GM12878 (cell line): ENCODE results near the gene MCTP2. TPM values are rescaled to one million over a fixed set of nuclear protein-coding genes. Genes with fewer than 3 reads are reported as not detected.

ENCODE experiments used
- ATAC-seq: fragments of 200-7000 bp; cut with Tn5 transposase; 3 replicates; pipeline ENCODE4 v1.9.1; 2020; ENCODE audit warnings: mild to moderate bottlenecking, moderate library complexity
- BruUV-seq: library from RNA; stranded (reverse); fragments of 400-500 nt; replicated peaks from 2 replicates; lab custom pipeline; 2021; lab: Mats Ljungman, UMichigan
- CTCF ChIA-PET: fragments of 300-600 bp; sonication (Branson Sonifier 250); formaldehyde crosslinking; extraction: SDS; loops from one replicate; lab custom pipeline; 2021; ENCODE audit warnings: inconsistent platforms; lab: Yijun Ruan, JAX
- POLR2A ChIA-PET: fragments of 350-600 bp; formaldehyde crosslinking; extraction: SDS; loops from one replicate; lab custom pipeline; 2021; ENCODE audit warnings: inconsistent platforms; lab: Charles Lee
- RAD21 ChIA-PET: fragments of 300-600 bp; sonication (Branson Sonifier 250); formaldehyde crosslinking; loops from one replicate; lab custom pipeline; 2023; ENCODE audit warnings: antibody characterized with exemption; ENCODE audit not compliant: unreplicated experiment; lab: Charles Lee
- SMC1A ChIA-PET: fragments of 300-600 bp; sonication (Branson Sonifier 250); formaldehyde crosslinking; loops from one replicate; lab custom pipeline; 2023; ENCODE audit not compliant: unreplicated experiment, uncharacterized antibody; lab: Charles Lee
- DNase-seq: peaks from one replicate; pipeline ENCODE4 v3.0.0-alpha.2; 2011; ENCODE audit warnings: low read depth, low spot score
- FAIRE-seq: peaks from 3 replicates; lab custom pipeline; 2011; peaks lifted over from hg19 to GRCh38; lab: Jason Lieb, UNC
- H2AFZ ChIP-seq: 2 replicates; pipeline ENCODE4 v1.6.0; 2011; ENCODE audit warnings: low read depth, low read length, control low read depth; ENCODE audit not compliant: control insufficient read depth
- H3K27ac ChIP-seq: 2 replicates; pipeline ENCODE4 v1.5.1; 2011; ENCODE audit warnings: control low read depth; ENCODE audit not compliant: control insufficient read depth, insufficient read depth
- H3K27me3 ChIP-seq, 2 experiments: replicated peaks in 1 of 2; 2 replicates each; pipeline versions ENCODE4 v1.6.0 to v1.6.1; 2011; ENCODE audit warnings: low read length in 1 of 2; ENCODE audit not compliant: control insufficient read depth in 2 of 2, insufficient read depth in 2 of 2
- H3K36me3 ChIP-seq, 2 experiments: 2 replicates each; pipeline ENCODE4 v1.5.1; 2011; ENCODE audit warnings: low read length in 1 of 2; ENCODE audit not compliant: control insufficient read depth in 2 of 2, insufficient read depth in 2 of 2
- H3K4me1 ChIP-seq: 2 replicates; pipeline ENCODE4 v1.6.1; 2011; ENCODE audit warnings: mild to moderate bottlenecking, low read length, moderate library complexity, mixed read lengths; ENCODE audit not compliant: control insufficient read depth, insufficient read depth
- H3K4me2 ChIP-seq: 2 replicates; pipeline ENCODE4 v1.6.0; 2011; ENCODE audit warnings: control low read depth; ENCODE audit not compliant: control insufficient read depth, insufficient read depth
- H3K4me3 ChIP-seq: fragments of 200-600 bp; sonication (generic); 2 replicates; pipeline ENCODE4 v1.5.1; 2016
- H3K79me2 ChIP-seq: 2 replicates; pipeline ENCODE4 v1.6.0; 2011; ENCODE audit warnings: low read length; ENCODE audit not compliant: control insufficient read depth, insufficient read depth
- H3K9ac ChIP-seq: 2 replicates; pipeline ENCODE4 v1.8.0; 2011; ENCODE audit warnings: low read length, control low read depth, mixed read lengths; ENCODE audit not compliant: control insufficient read depth, insufficient read depth
- H3K9me3 ChIP-seq: replicated peaks from 3 replicates; pipeline ENCODE4 v1.5.1; 2011; ENCODE audit warnings: mild to moderate bottlenecking, low read length; ENCODE audit not compliant: control insufficient read depth, insufficient read depth
- H4K20me1 ChIP-seq: 2 replicates; pipeline ENCODE4 v1.6.0; 2011; ENCODE audit not compliant: control insufficient read depth, insufficient read depth
- EGR1 ChIP-seq, 2 experiments: IDR thresholded peaks; 1 replicate in 1 of 2; 2 replicates in 1 of 2; pipeline ENCODE4 v1.6.1; 2011 to 2012; ENCODE audit warnings: low read depth in 2 of 2, low read length in 2 of 2, borderline replicate concordance in 1 of 2, mild to moderate bottlenecking in 1 of 2, moderate library complexity in 1 of 2
- ETV6 ChIP-seq, 2 experiments: fragments of 450-650 bp in 1 of 2; IDR thresholded peaks in 1 of 2; conservative IDR thresholded peaks in 1 of 2; 2 replicates each; pipeline ENCODE4 v1.6.1; 2014; ENCODE audit warnings: antibody characterized with exemption in 1 of 2, borderline replicate concordance in 1 of 2, low read depth in 1 of 2, mild to moderate bottlenecking in 1 of 2, moderate library complexity in 1 of 2
- IKZF2 ChIP-seq, 2 experiments: fragments of 450-650 bp; IDR thresholded peaks; 2 replicates each; pipeline ENCODE4 v1.6.1; 2017; ENCODE audit warnings: mild to moderate bottlenecking in 2 of 2, moderate library complexity in 2 of 2
- KLF5 ChIP-seq: fragments of 450-650 bp; IDR thresholded peaks from 2 replicates; pipeline ENCODE4 v1.6.1; 2014; ENCODE audit warnings: mild to moderate bottlenecking; ENCODE audit not compliant: partially characterized antibody
- MYC ChIP-seq: IDR thresholded peaks from 2 replicates; pipeline ENCODE4 v1.6.1; 2011; ENCODE audit warnings: mild to moderate bottlenecking, low read length, moderate library complexity, inconsistent platforms; ENCODE audit not compliant: insufficient read depth, insufficient replicate concordance, insufficient read length, severe bottlenecking
- POLR2A ChIP-seq: IDR thresholded peaks from 2 replicates; pipeline ENCODE4 v1.6.1; 2011; ENCODE audit warnings: low read depth, mild to moderate bottlenecking, low read length
- TCF3 ChIP-seq: IDR thresholded peaks from 2 replicates; pipeline ENCODE4 v1.6.1; 2012; ENCODE audit warnings: low read depth, mild to moderate bottlenecking, low read length, borderline replicate concordance; ENCODE audit not compliant: insufficient read depth
- WRNIP1 ChIP-seq: IDR thresholded peaks from 2 replicates; pipeline ENCODE4 v1.6.1; 2011; ENCODE audit warnings: low read depth, low read length, improper control_type of control experiment, borderline replicate concordance
- ZZZ3 ChIP-seq: IDR thresholded peaks from 2 replicates; pipeline ENCODE4 v1.6.1; 2011; ENCODE audit warnings: low read depth; ENCODE audit not compliant: control insufficient read depth, insufficient read length
- WGBS: methylation state at CpG from one replicate; pipeline ENCODE4 v1.1.6; 2016; ENCODE audit warnings: low lambda C conversion rate; ENCODE audit not compliant: insufficient replicate concordance, insufficient coverage; ENCODE audit errors: missing lambda C conversion rate; 5-methylcytosine and 5-hydroxymethylcytosine counted together
- in situ Hi-C: fragments of 300-500 bp; cut with MboI; formaldehyde crosslinking; loops from 9 replicates; pipeline ENCODE4 v1.14.3; 2018; ENCODE audit warnings: mixed read lengths
- intact Hi-C: fragments of 100-400 bp; cut with micrococcal nuclease; formaldehyde crosslinking; loops from one replicate; pipeline ENCODE4 v1.14.2; 2022; ENCODE audit not compliant: unreplicated experiment
- polyA plus RNA-seq, 11 experiments: library from polyadenylated mRNA; depleted of rRNA in 4 of 11; unstranded in 6 of 11; stranded (reverse) in 5 of 11; fragments of >200 nt; fragmentation: Nextera tagmentation in 4 of 11; fragmentation: Illumina TruSeq in 1 of 11; extraction: Ambion mirVana in 4 of 11; extraction: Trizol in 1 of 11; gene quantifications; 1 replicate in 1 of 11; 2 replicates in 10 of 11; pipeline versions ENCODE4 v1.2.1 to v1.2.3, GENCODE V29; 2011 to 2016; ENCODE audit warnings: inconsistent platforms in 2 of 11, missing spikeins in 2 of 11, low read depth in 1 of 11
- total RNA-seq, 4 experiments: library from RNA; depleted of rRNA in 3 of 4; stranded (reverse); fragments of >200 nt in 3 of 4; fragmentation: Illumina TruSeq in 1 of 4; extraction: Trizol in 1 of 4; gene quantifications; 2 replicates each; pipeline versions ENCODE4 v1.2.1 to v1.2.3, GENCODE V29; 2013 to 2021

MCTP2 gene
- total and polyA plus RNA-seq, 10 of the 15 experiments (the other 5 are each of a cell fraction or from before 2014, with no cell fraction given), result 0.24 to 48.5 (median 0.88) TPM

GRCh38 chr15:94233441-94233840 is 2.1 kb downstream of the MCTP2 start:
- no peaks in the 10 kb centered on the region for H3K36me3 ChIP-seq
- no peak overlapping the region for H3K4me2 ChIP-seq
- SMC1A ChIA-PET, result interaction anchor here (0.6 to 9.8 kb wide), 12 partner anchors 7 to 179 kb away, joined by 3 to 156 read pairs (median 51); no protein-coding TSS in a partner anchor
- DNase-seq (no peak), FAIRE-seq (no peak), ATAC-seq (no peak)
- in situ Hi-C loops (loop anchor here (5.0 kb wide), 1 partner anchor 74 kb away; no protein-coding TSS in a partner anchor), intact Hi-C loops (loop anchor here (5.0 kb wide), 2 partner anchors 54 to 89 kb away; no protein-coding TSS in a partner anchor)
- no peak overlapping the region for H3K4me3 ChIP-seq
- RAD21 ChIA-PET, result interaction anchor here (0.7 to 8.0 kb wide), 10 partner anchors 21 to 90 kb away, joined by 3 to 120 read pairs (median 34); no protein-coding TSS in a partner anchor
- H3K4me1 ChIP-seq, result peaks cover 16% of the 10 kb centered on the region
- no peak overlapping the region for H2AFZ ChIP-seq
- no peak for TF ChIP-seq POLR2A
- TF ChIP-seq IKZF2 (IDR thresholded peaks at IDR 0.05), result no peak
- no peak for TF ChIP-seq KLF5
- TF ChIP-seq ETV6 (conservative IDR thresholded peaks at IDR 0.05 in 1 of 2, IDR thresholded peaks at IDR 0.05 in 1 of 2; ENCODE audit: borderline replicate concordance in 1 of 2, low read depth in 1 of 2), result no peak
- no peak for TF ChIP-seq TCF3
- TF ChIP-seq ZZZ3, result no peak
- TF ChIP-seq EGR1 (IDR thresholded peaks at IDR 0.05; ENCODE audit: borderline replicate concordance in 1 of 2, low read depth in 2 of 2, low read length in 2 of 2), result no peak
- no peak for TF ChIP-seq WRNIP1
- no peak for TF ChIP-seq MYC
- H3K9ac ChIP-seq, result no peak overlapping the region
- H3K27ac ChIP-seq, result no peak overlapping the region
- WGBS, result 14% methylated on average over 3 of the region's 3 CpGs
- H3K27me3 ChIP-seq, result peaks cover 0 to 7% of the 10 kb centered on the region in 2 experiments; a peak in 2 of 4 replicates
- H3K9me3 ChIP-seq, result no peaks in the 10 kb centered on the region
- no peaks in the 10 kb centered on the region for H4K20me1 ChIP-seq
- H3K79me2 ChIP-seq, result no peaks in the 10 kb centered on the region
- BruUV-seq, result no TSS peak
- POLR2A ChIA-PET, result interaction anchor here (1.4 to 7.8 kb wide), 4 partner anchors 20 to 54 kb away, joined by 3 to 94 read pairs (median 15); no protein-coding TSS in a partner anchor
- CTCF ChIA-PET, result interaction anchor here (1.2 to 7.5 kb wide), 4 partner anchors 22 to 90 kb away, joined by 4 to 90 read pairs (median 34); no protein-coding TSS in a partner anchor
